ENCODE results near the gene BACH1. TPM values are rescaled to one million over a fixed set of nuclear protein-coding genes. Genes with fewer than 3 reads are reported as not detected.

The BACH1 gene
- total RNA-seq, 2 experiments from 2014 or later: 18.6 to 38.4 TPM

GRCh38 chr21:29349702-29350101, 51.0 kb downstream of the BACH1 start:
- H3K4me1 ChIP-seq (ENCODE audit: insufficient read depth, low read length, poor library complexity, severe bottlenecking): peaks cover 11% of the 10 kb centered on the region
- no peaks in the 10 kb centered on the region; the same call in none of the 2 replicates for H3K36me3 ChIP-seq (ENCODE audit: insufficient read depth, low read length)
- H4K20me1 ChIP-seq (ENCODE audit: insufficient read depth, low read length): no peaks in the 10 kb centered on the region
- no peaks in the 10 kb centered on the region for H3K9me2 ChIP-seq (ENCODE audit: insufficient read depth, low read length)
- no peak overlapping the region for H2AFZ ChIP-seq (ENCODE audit: low read length)
- no TSS peak for BruUV-seq (replicated peaks)
- TF ChIP-seq, protein P1, sequence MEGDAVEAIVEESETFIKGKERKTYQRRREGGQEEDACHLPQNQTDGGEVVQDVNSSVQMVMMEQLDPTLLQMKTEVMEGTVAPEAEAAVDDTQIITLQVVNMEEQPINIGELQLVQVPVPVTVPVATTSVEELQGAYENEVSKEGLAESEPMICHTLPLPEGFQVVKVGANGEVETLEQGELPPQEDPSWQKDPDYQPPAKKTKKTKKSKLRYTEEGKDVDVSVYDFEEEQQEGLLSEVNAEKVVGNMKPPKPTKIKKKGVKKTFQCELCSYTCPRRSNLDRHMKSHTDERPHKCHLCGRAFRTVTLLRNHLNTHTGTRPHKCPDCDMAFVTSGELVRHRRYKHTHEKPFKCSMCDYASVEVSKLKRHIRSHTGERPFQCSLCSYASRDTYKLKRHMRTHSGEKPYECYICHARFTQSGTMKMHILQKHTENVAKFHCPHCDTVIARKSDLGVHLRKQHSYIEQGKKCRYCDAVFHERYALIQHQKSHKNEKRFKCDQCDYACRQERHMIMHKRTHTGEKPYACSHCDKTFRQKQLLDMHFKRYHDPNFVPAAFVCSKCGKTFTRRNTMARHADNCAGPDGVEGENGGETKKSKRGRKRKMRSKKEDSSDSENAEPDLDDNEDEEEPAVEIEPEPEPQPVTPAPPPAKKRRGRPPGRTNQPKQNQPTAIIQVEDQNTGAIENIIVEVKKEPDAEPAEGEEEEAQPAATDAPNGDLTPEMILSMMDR (conservative IDR thresholded peaks at IDR 0.05; ENCODE audit: low read length): no peak
- no peak for TF ChIP-seq EZH2phosphoT487 (IDR thresholded peaks at IDR 0.05; ENCODE audit: borderline replicate concordance, low read depth, low read length)
- CTCF ChIA-PET (ENCODE audit: unreplicated experiment): interaction anchor here (0.5 kb wide), 1 partner anchor 260 kb away, joined by 10 read pairs; no protein-coding TSS in a partner anchor
- H3K9me3 ChIP-seq (ENCODE audit: low read length): no peaks in the 10 kb centered on the region
- intact Hi-C loops (cut with micrococcal nuclease; ENCODE audit: unreplicated experiment): no loop called here
- POLR2A ChIA-PET: no interaction called here
- DNase-seq (ENCODE audit: low spot score): no peak
- H3K79me2 ChIP-seq (ENCODE audit: insufficient read depth, low read depth, low read length): no peaks in the 10 kb centered on the region
- no peak overlapping the region for H3K27ac ChIP-seq (ENCODE audit: low read depth, low read length, poor library complexity, severe bottlenecking)
- no peak overlapping the region for H3K4me3 ChIP-seq (ENCODE audit: low read depth, low read length, poor library complexity, severe bottlenecking)
- no peak overlapping the region for H3K4me2 ChIP-seq (ENCODE audit: low read length)

GRCh38 chr21:29350246-29350779, 51.6 kb downstream of the BACH1 start:
- no peaks in the 10 kb centered on the region for H4K20me1 ChIP-seq (ENCODE audit: insufficient read depth, low read length)

More at GRCh38 chr21:29350246-29350779, 51.6 kb downstream of the BACH1 start:
- Histone ChIP-seq H3K4me2 (ENCODE audit: low read length) (no peak overlapping the region), H2AFZ (ENCODE audit: low read length) (no peak overlapping the region), H3K9me3 (ENCODE audit: low read length) (no peaks in the 10 kb centered on the region), H3K9me2 (ENCODE audit: insufficient read depth, low read length) (no peaks in the 10 kb centered on the region), H3K36me3 (ENCODE audit: insufficient read depth, low read length) (no peaks in the 10 kb centered on the region; the same call in none of the 2 replicates), H3K79me2 (ENCODE audit: insufficient read depth, low read depth, low read length) (no peaks in the 10 kb centered on the region), H3K27ac (ENCODE audit: low read depth, low read length, poor library complexity, severe bottlenecking) (no peak overlapping the region), H3K4me3 (ENCODE audit: low read depth, low read length, poor library complexity, severe bottlenecking) (no peak overlapping the region), H3K4me1 (ENCODE audit: insufficient read depth, low read length, poor library complexity, severe bottlenecking) (peaks cover 11% of the 10 kb centered on the region)
- POLR2A ChIA-PET: interaction anchor here (0.6 to 1.7 kb wide), 4 partner anchors 11 to 492 kb away, joined by 3 to 6 read pairs (median 5); no protein-coding TSS in a partner anchor
- intact Hi-C loops (cut with micrococcal nuclease; ENCODE audit: unreplicated experiment): no loop called here
- BruUV-seq (replicated peaks): no TSS peak
- CTCF ChIA-PET (ENCODE audit: unreplicated experiment): no interaction called here
- no peak for DNase-seq (ENCODE audit: low spot score)
- TF ChIP-seq, protein P1 (conservative IDR thresholded peaks at IDR 0.05; ENCODE audit: low read length): no peak
- no peak for TF ChIP-seq EZH2phosphoT487 (IDR thresholded peaks at IDR 0.05; ENCODE audit: borderline replicate concordance, low read depth, low read length)

Data from OCI-LY7 (cell line).